Measurements from ENCODE around the gene VWA2.

The VWA2 gene

GRCh38 chr10:114306116-114306973 lies 67.3 kb downstream of the VWA2 start:
- Mint-ChIP-seq H3K4me1 (peaks cover 25% of the 10 kb centered on the region), H3K27me3 (ENCODE audit: low read depth) (peaks cover 10% of the 10 kb centered on the region), H3K27ac (no peak overlapping the region), H3K36me3 (ENCODE audit: low read depth) (no peaks in the 10 kb centered on the region), H3K9me3 (no peaks in the 10 kb centered on the region), H3K4me3 (peak overlapping the region in 2 of 3 experiments; percentile 18 to 82)
- TF ChIP-seq CTCF (IDR thresholded peaks at IDR 0.05; ENCODE audit: unreplicated experiment in 3 of 3) = no peak

GRCh38 chr10:114307731-114308130 lies 68.7 kb downstream of the VWA2 start:
- no peak for TF ChIP-seq CTCF (IDR thresholded peaks at IDR 0.05; ENCODE audit: unreplicated experiment in 3 of 3)

GRCh38 chr10:114308531-114309363 lies 69.7 kb downstream of the VWA2 start:
- Mint-ChIP-seq H3K4me3 (no peak overlapping the region), H3K27me3 (ENCODE audit: low read depth) (peaks cover 8% of the 10 kb centered on the region), H3K27ac (peak overlapping the region in 1 of 3 experiments; percentile 33), H3K4me1 (peaks cover 23% of the 10 kb centered on the region), H3K9me3 (no peaks in the 10 kb centered on the region), H3K36me3 (ENCODE audit: low read depth) (no peaks in the 10 kb centered on the region)
- no peak for TF ChIP-seq CTCF (IDR thresholded peaks at IDR 0.05; ENCODE audit: unreplicated experiment in 3 of 3)

More at GRCh38 chr10:114307731-114308130, 68.7 kb downstream of the VWA2 start:
- no peaks in the 10 kb centered on the region for H3K9me3 Mint-ChIP-seq
- H3K4me1 Mint-ChIP-seq = peaks cover 25% of the 10 kb centered on the region
- peaks cover 10% of the 10 kb centered on the region for H3K27me3 Mint-ChIP-seq (ENCODE audit: low read depth)
- H3K27ac Mint-ChIP-seq = peak overlapping the region in 1 of 3 experiments; percentile 2
- no peaks in the 10 kb centered on the region for H3K36me3 Mint-ChIP-seq (ENCODE audit: low read depth)
- peak overlapping the region in 1 of 3 experiments; percentile 9 for H3K4me3 Mint-ChIP-seq

GRCh38 chr10:114309364-114309651 lies 70.3 kb downstream of the VWA2 start:
- no peak overlapping the region for H3K4me3 Mint-ChIP-seq
- peaks cover 7% of the 10 kb centered on the region for H3K27me3 Mint-ChIP-seq (ENCODE audit: low read depth)
- H3K9me3 Mint-ChIP-seq = no peaks in the 10 kb centered on the region
- no peak for TF ChIP-seq CTCF (IDR thresholded peaks at IDR 0.05; ENCODE audit: unreplicated experiment in 3 of 3)
- H3K36me3 Mint-ChIP-seq (ENCODE audit: low read depth) = peaks cover 3% of the 10 kb centered on the region
- H3K27ac Mint-ChIP-seq = peak overlapping the region in 1 of 3 experiments; percentile 33
- H3K4me1 Mint-ChIP-seq = peaks cover 17% of the 10 kb centered on the region

GRCh38 chr10:114310346-114310745 lies 71.3 kb downstream of the VWA2 start:
- peaks cover 13% of the 10 kb centered on the region for H3K4me1 Mint-ChIP-seq
- H3K27me3 Mint-ChIP-seq (ENCODE audit: low read depth) = peaks cover 7% of the 10 kb centered on the region
- no peak for TF ChIP-seq CTCF (IDR thresholded peaks at IDR 0.05; ENCODE audit: unreplicated experiment in 3 of 3)
- H3K4me3 Mint-ChIP-seq = no peak overlapping the region
- H3K9me3 Mint-ChIP-seq = no peaks in the 10 kb centered on the region
- H3K36me3 Mint-ChIP-seq (ENCODE audit: low read depth) = peaks cover 4% of the 10 kb centered on the region
- H3K27ac Mint-ChIP-seq = no peak overlapping the region

Measured in nephron (organoid).